TTC549 (cell line): ENCODE measurements around the gene NXT1.
A peak's percentile ranks its signal among the peaks of the same experiment; 100 is the strongest.
"Not testable (repeated sequence)": the region's sequence is repeated elsewhere in the genome, so short reads cannot be mapped to it uniquely, and the experiment has no call there.

Source experiments
- FAIRE-seq: peaks from 2 replicates; lab custom pipeline; 2012; peaks lifted over from hg19 to GRCh38; lab: Jason Lieb, UNC

Gene NXT1

GRCh38 chr20:23331450-23332350 is 18.9 kb upstream of the NXT1 start:
- FAIRE-seq = no peak

GRCh38 chr20:23332467-23332866 is 18.1 kb upstream of the NXT1 start:
- FAIRE-seq = no peak

- no peak for FAIRE-seq
Observed at GRCh38 chr20:23334111-23334510, 16.5 kb upstream of the NXT1 start.

- FAIRE-seq = no peak
Observed at GRCh38 chr20:23335521-23335920, 15.1 kb upstream of the NXT1 start.

GRCh38 chr20:23336476-23336875 is 14.1 kb upstream of the NXT1 start:
- FAIRE-seq = no peak

- no peak for FAIRE-seq
Observed at GRCh38 chr20:23337312-23337711, 13.3 kb upstream of the NXT1 start.

GRCh38 chr20:23339986-23340385 is 10.6 kb upstream of the NXT1 start:
- FAIRE-seq = no peak

GRCh38 chr20:23340524-23340923 is 10.1 kb upstream of the NXT1 start:
- FAIRE-seq = no peak

GRCh38 chr20:23341073-23341472 is 9.5 kb upstream of the NXT1 start:
- no peak for FAIRE-seq

GRCh38 chr20:23343590-23343989 is 7.0 kb upstream of the NXT1 start:
- FAIRE-seq = no peak

- FAIRE-seq = no peak
Observed at GRCh38 chr20:23344336-23344735, 6.3 kb upstream of the NXT1 start.

- FAIRE-seq = no peak
Observed at GRCh38 chr20:23346002-23346401, 4.6 kb upstream of the NXT1 start.

GRCh38 chr20:23347791-23348190 is 2.8 kb upstream of the NXT1 start:
- FAIRE-seq = no peak

- FAIRE-seq = not testable (repeated sequence)
Observed at GRCh38 chr20:23348510-23348909, 2.1 kb upstream of the NXT1 start.

- no peak for FAIRE-seq
Observed at GRCh38 chr20:23349338-23350195, 1.0 kb upstream of the NXT1 start.

GRCh38 chr20:23350904-23351838 is 580 bp downstream of the NXT1 start:
- FAIRE-seq = no peak

- FAIRE-seq = no peak
Observed at GRCh38 chr20:23356203-23356602, 5.6 kb downstream of the NXT1 start.

GRCh38 chr20:23357767-23358562 is 7.4 kb downstream of the NXT1 start:
- FAIRE-seq = peak; percentile 89

GRCh38 chr20:23358563-23358906 is 7.9 kb downstream of the NXT1 start:
- FAIRE-seq = no peak

GRCh38 chr20:23358923-23359593 is 8.5 kb downstream of the NXT1 start:
- no peak for FAIRE-seq

- no peak for FAIRE-seq
Observed at GRCh38 chr20:23360531-23360930, 9.9 kb downstream of the NXT1 start.
